H9 (cell line): Measurements from ENCODE around the gene PPFIBP1. TPM values are rescaled to one million over a fixed set of nuclear protein-coding genes. Genes with fewer than 3 reads are reported as not detected.

Source experiments
- DNase-seq: peaks from one replicate; pipeline ENCODE4 v3.0.0-alpha.2; 2017
- H2AFZ ChIP-seq: one replicate; pipeline ENCODE4 v1.6.1; 2013; ENCODE audit warnings: mild to moderate bottlenecking, low read length, control low read depth, moderate library complexity
- H2AK5ac ChIP-seq: 2 replicates; pipeline ENCODE4 v1.6.1; 2013; ENCODE audit warnings: low read length, control low read depth, mixed read lengths; ENCODE audit not compliant: insufficient read length
- H2BK120ac ChIP-seq: one replicate; pipeline ENCODE4 v1.6.1; 2013; ENCODE audit warnings: low read depth, mild to moderate bottlenecking, low read length, control low read depth, inconsistent platforms; ENCODE audit not compliant: poor library complexity, severe bottlenecking
- H2BK12ac ChIP-seq: 2 replicates; pipeline ENCODE4 v1.6.1; 2013; ENCODE audit warnings: low read length, control low read depth, mixed read lengths, low read depth; ENCODE audit not compliant: insufficient read length
- H2BK15ac ChIP-seq: 2 replicates; pipeline ENCODE4 v1.6.1; 2013; ENCODE audit warnings: low read depth, low read length, control low read depth
- H2BK20ac ChIP-seq: one replicate; pipeline ENCODE4 v1.6.1; 2013; ENCODE audit warnings: low read depth, mild to moderate bottlenecking, low read length, control low read depth, inconsistent platforms; ENCODE audit not compliant: poor library complexity, severe bottlenecking
- H2BK5ac ChIP-seq: 2 replicates; pipeline ENCODE4 v1.6.1; 2013; ENCODE audit warnings: low read length, control low read depth, mixed read lengths; ENCODE audit not compliant: insufficient read length
- H3K14ac ChIP-seq: 2 replicates; pipeline ENCODE4 v1.6.1; 2013; ENCODE audit warnings: low read length, control low read depth; ENCODE audit not compliant: insufficient read depth
- H3K18ac ChIP-seq: 2 replicates; pipeline ENCODE4 v1.6.1; 2013; ENCODE audit warnings: low read depth, mild to moderate bottlenecking, mixed read lengths, low read length, control low read depth; ENCODE audit not compliant: insufficient read length
- H3K23ac ChIP-seq: 2 replicates; pipeline ENCODE4 v1.6.1; 2013; ENCODE audit warnings: low read length, control low read depth, mixed read lengths, low read depth; ENCODE audit not compliant: insufficient read length
- H3K23me2 ChIP-seq: 2 replicates; pipeline ENCODE4 v1.6.1; 2013; ENCODE audit warnings: low read depth, mild to moderate bottlenecking, mixed read lengths, low read length, control low read depth; ENCODE audit not compliant: insufficient read length, poor library complexity, severe bottlenecking
- H3K27ac ChIP-seq: 2 replicates; pipeline ENCODE4 v1.5.1; 2013; ENCODE audit warnings: low read length, control low read depth, mixed read lengths, low read depth; ENCODE audit not compliant: insufficient read length
- H3K27me3 ChIP-seq: 2 replicates; pipeline ENCODE4 v1.6.1; 2013; ENCODE audit warnings: low read length, control low read depth, inconsistent platforms; ENCODE audit not compliant: insufficient read depth
- H3K4ac ChIP-seq: 2 replicates; pipeline ENCODE4 v1.6.1; 2013; ENCODE audit warnings: low read depth, mild to moderate bottlenecking, control low read depth, inconsistent platforms, low read length, moderate library complexity
- H3K4me1 ChIP-seq: 2 replicates; pipeline ENCODE4 v1.6.1; 2013; ENCODE audit warnings: low read length, control low read depth, inconsistent platforms; ENCODE audit not compliant: insufficient read depth
- H3K4me2 ChIP-seq: 2 replicates; pipeline ENCODE4 v1.6.1; 2013; ENCODE audit warnings: low read length, control low read depth, mixed read lengths; ENCODE audit not compliant: insufficient read length, insufficient read depth
- H3K56ac ChIP-seq: 2 replicates; pipeline ENCODE4 v1.6.1; 2013; ENCODE audit warnings: low read depth, mild to moderate bottlenecking, mixed read lengths, low read length, control low read depth; ENCODE audit not compliant: insufficient read length
- H3K79me1 ChIP-seq: 2 replicates; pipeline ENCODE4 v1.6.1; 2013; ENCODE audit warnings: low read depth, mild to moderate bottlenecking, moderate library complexity, low read length, control low read depth, inconsistent platforms; ENCODE audit not compliant: insufficient read depth, poor library complexity, severe bottlenecking
- H3K79me2 ChIP-seq: 2 replicates; pipeline ENCODE4 v1.6.1; 2013; ENCODE audit warnings: low read length, control low read depth, inconsistent platforms; ENCODE audit not compliant: insufficient read depth
- H3K9ac ChIP-seq: 2 replicates; pipeline ENCODE4 v1.6.1; 2013; ENCODE audit warnings: low read length, control low read depth, mixed read lengths; ENCODE audit not compliant: insufficient read length; ENCODE audit errors: extremely low read depth
- H3K9me3 ChIP-seq: one replicate; pipeline ENCODE4 v1.6.1; 2013; ENCODE audit warnings: low read depth, low read length, inconsistent platforms; ENCODE audit not compliant: control insufficient read depth
- H3T11ph ChIP-seq: one replicate; pipeline ENCODE4 v1.6.1; 2013; ENCODE audit warnings: mild to moderate bottlenecking, low read length, control low read depth, inconsistent platforms
- H4K20me1 ChIP-seq: one replicate; pipeline ENCODE4 v1.6.1; 2013; ENCODE audit not compliant: control insufficient read depth, insufficient read length, insufficient read depth
- H4K5ac ChIP-seq: 2 replicates; pipeline ENCODE4 v1.6.1; 2013; ENCODE audit warnings: low read depth, mild to moderate bottlenecking, mixed read lengths, low read length, control low read depth; ENCODE audit not compliant: insufficient read length
- H4K8ac ChIP-seq: replicated peaks from 2 replicates; pipeline ENCODE4 v1.6.1; 2013; ENCODE audit warnings: low read length, control low read depth, mixed read lengths, low read depth; ENCODE audit not compliant: insufficient read length
- H4K91ac ChIP-seq: 2 replicates; pipeline ENCODE4 v1.6.1; 2013; ENCODE audit warnings: low read depth, mild to moderate bottlenecking, moderate library complexity, mixed read lengths, low read length, control low read depth; ENCODE audit not compliant: insufficient read length
- H3K27ac Mint-ChIP-seq, 3 experiments: 2 replicates in 2 of 3; 3 replicates in 1 of 3; pipeline ENCODE4 v1.8.0; 2020 to 2021; ENCODE audit warnings: mixed read lengths in 3 of 3, mild to moderate bottlenecking in 1 of 3, moderate library complexity in 1 of 3
- H3K27me3 Mint-ChIP-seq: 2 replicates; pipeline ENCODE4 v1.8.0; 2021; ENCODE audit warnings: low read depth, mild to moderate bottlenecking, moderate library complexity, mixed read lengths
- H3K36me3 Mint-ChIP-seq, 3 experiments: 2 replicates in 2 of 3; 3 replicates in 1 of 3; pipeline ENCODE4 v1.8.0; 2020 to 2021; ENCODE audit warnings: low read depth in 3 of 3, mixed read lengths in 3 of 3; ENCODE audit not compliant: insufficient read depth in 1 of 3
- H3K4me1 Mint-ChIP-seq, 2 experiments: 2 replicates each; pipeline ENCODE4 v1.8.0; 2020; ENCODE audit warnings: mixed read lengths in 2 of 2
- H3K4me3 Mint-ChIP-seq, 2 experiments: 2 replicates in 1 of 2; 3 replicates in 1 of 2; pipeline ENCODE4 v1.8.0; 2020 to 2021; ENCODE audit warnings: mild to moderate bottlenecking in 2 of 2, mixed read lengths in 2 of 2, moderate library complexity in 1 of 2
- H3K9me3 Mint-ChIP-seq, 2 experiments: 2 replicates in 1 of 2; 3 replicates in 1 of 2; pipeline ENCODE4 v1.8.0; 2020; ENCODE audit warnings: mild to moderate bottlenecking in 2 of 2, mixed read lengths in 2 of 2, moderate library complexity in 1 of 2
- CTCF ChIP-seq: fragments of 200-600 bp; sonication (generic); conservative IDR thresholded peaks from 3 replicates; pipeline ENCODE4 v1.8.0; 2021; ENCODE audit warnings: antibody characterized with exemption, mild to moderate bottlenecking
- WGBS: extraction: QIAGEN DNeasy Blood & Tissue Kit; methylation state at CpG from one replicate; pipeline ENCODE4 v1.1.7; 2013; ENCODE audit warnings: missing lambda C conversion rate, low lambda C conversion rate, mixed read lengths; ENCODE audit not compliant: insufficient read length; ENCODE audit errors: extremely low coverage; 5-methylcytosine and 5-hydroxymethylcytosine counted together
- total RNA-seq: library from RNA; stranded (reverse); gene quantifications from 2 replicates; pipeline ENCODE4 v1.2.1, GENCODE V29; 2021

Gene PPFIBP1
- total RNA-seq, 1 experiment from 2014 or later: 29.2 TPM

GRCh38 chr12:27652174-27652763, 128.3 kb downstream of the PPFIBP1 start:
- peak; percentile 58 for DNase-seq
- H3K4ac ChIP-seq: no peak overlapping the region

More at GRCh38 chr12:27652174-27652763, 128.3 kb downstream of the PPFIBP1 start:
- Histone ChIP-seq H3K79me1 (no peaks in the 10 kb centered on the region), H2BK12ac (no peak overlapping the region), H2AK5ac (no peak overlapping the region), H2AFZ (no peak overlapping the region), H3K4me1 (no peaks in the 10 kb centered on the region), H2BK20ac (no peak overlapping the region), H3K23ac (no peak overlapping the region), H4K20me1 (no peaks in the 10 kb centered on the region), H3K56ac (no peak overlapping the region), H4K91ac (no peak overlapping the region), H3K27me3 (no peaks in the 10 kb centered on the region), H3K9me3 (no peaks in the 10 kb centered on the region), H3K79me2 (no peaks in the 10 kb centered on the region), H3K18ac (no peak overlapping the region), H3K9ac (no peak overlapping the region), H2BK15ac (no peak overlapping the region), H4K8ac (no peak overlapping the region), H3K4me2 (no peak overlapping the region), H4K5ac (no peak overlapping the region), H2BK120ac (no peak overlapping the region), H3K23me2 (no peaks in the 10 kb centered on the region), H3K14ac (no peak overlapping the region), H2BK5ac (no peak overlapping the region), H3K27ac (no peak overlapping the region), H3T11ph (no peak overlapping the region)
- peak; percentile 95 for TF ChIP-seq CTCF
- WGBS: no CpG with 5 or more reads among the region's 1 CpG
- H3K27ac Mint-ChIP-seq: no peak overlapping the region
- H3K4me1 Mint-ChIP-seq: no peaks in the 10 kb centered on the region; a peak in 1 of 4 replicates
- H3K36me3 Mint-ChIP-seq: peaks cover under 1 to 4% (median under 1%) of the 10 kb centered on the region in 3 experiments; a peak in 4 of 7 replicates
- H3K4me3 Mint-ChIP-seq: no peak overlapping the region
- no peaks in the 10 kb centered on the region for H3K27me3 Mint-ChIP-seq
- H3K9me3 Mint-ChIP-seq: no peaks in the 10 kb centered on the region
